Measurements from ENCODE around the gene SNAP25.

Gene SNAP25

DNA sequence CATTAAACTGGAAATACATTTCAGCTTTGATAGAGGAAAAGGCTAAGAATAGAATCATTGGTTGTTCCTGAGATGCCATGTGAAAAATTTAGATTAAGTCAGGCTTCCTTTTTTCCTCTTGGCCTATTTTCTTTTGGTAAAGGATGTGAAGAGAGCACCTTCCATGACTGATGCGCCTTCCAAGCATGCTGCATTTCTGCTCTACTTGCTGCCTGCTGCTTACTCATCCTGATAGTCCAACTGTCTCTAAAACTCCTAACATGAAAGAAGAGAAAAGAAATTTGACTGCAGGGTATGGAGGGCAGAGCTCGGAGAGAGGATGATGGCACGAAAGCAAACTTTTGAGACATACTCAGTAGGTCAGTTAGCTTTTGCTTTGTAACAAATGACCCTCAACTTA lies 28.8 kb downstream of the SNAP25 start:
- Histone ChIP-seq H2AFZ (ENCODE audit: low read length) (no peak overlapping the region), H3K4me3 (ENCODE audit: low read length) (no peak overlapping the region), H3K9ac (ENCODE audit: low read length) (no peak overlapping the region), H3F3A (ENCODE audit: insufficient read depth, low read length) (no peaks in the 10 kb centered on the region), H3K27ac (ENCODE audit: low read length) (no peak overlapping the region), H4K20me1 (ENCODE audit: insufficient read depth, low read length) (no peaks in the 10 kb centered on the region), H3K27me3 (replicated peaks; ENCODE audit: insufficient read depth, low read length) (no peaks in the 10 kb centered on the region), H3K79me2 (ENCODE audit: low read length) (no peaks in the 10 kb centered on the region), H3K36me3 (replicated peaks; ENCODE audit: insufficient read depth, low read length) (no peaks in the 10 kb centered on the region), H3K4me2 (ENCODE audit: low read depth, low read length) (no peak overlapping the region), H3K4me1 (ENCODE audit: low read length) (no peaks in the 10 kb centered on the region), H3K9me3 (replicated peaks; ENCODE audit: insufficient read depth, low read length) (no peaks in the 10 kb centered on the region), H3K9me2 (replicated peaks; ENCODE audit: insufficient read depth, low read length) (no peaks in the 10 kb centered on the region)
- TF ChIP-seq, protein P1, sequence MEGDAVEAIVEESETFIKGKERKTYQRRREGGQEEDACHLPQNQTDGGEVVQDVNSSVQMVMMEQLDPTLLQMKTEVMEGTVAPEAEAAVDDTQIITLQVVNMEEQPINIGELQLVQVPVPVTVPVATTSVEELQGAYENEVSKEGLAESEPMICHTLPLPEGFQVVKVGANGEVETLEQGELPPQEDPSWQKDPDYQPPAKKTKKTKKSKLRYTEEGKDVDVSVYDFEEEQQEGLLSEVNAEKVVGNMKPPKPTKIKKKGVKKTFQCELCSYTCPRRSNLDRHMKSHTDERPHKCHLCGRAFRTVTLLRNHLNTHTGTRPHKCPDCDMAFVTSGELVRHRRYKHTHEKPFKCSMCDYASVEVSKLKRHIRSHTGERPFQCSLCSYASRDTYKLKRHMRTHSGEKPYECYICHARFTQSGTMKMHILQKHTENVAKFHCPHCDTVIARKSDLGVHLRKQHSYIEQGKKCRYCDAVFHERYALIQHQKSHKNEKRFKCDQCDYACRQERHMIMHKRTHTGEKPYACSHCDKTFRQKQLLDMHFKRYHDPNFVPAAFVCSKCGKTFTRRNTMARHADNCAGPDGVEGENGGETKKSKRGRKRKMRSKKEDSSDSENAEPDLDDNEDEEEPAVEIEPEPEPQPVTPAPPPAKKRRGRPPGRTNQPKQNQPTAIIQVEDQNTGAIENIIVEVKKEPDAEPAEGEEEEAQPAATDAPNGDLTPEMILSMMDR (IDR thresholded peaks at IDR 0.05; ENCODE audit: low read length) = no peak
- TF ChIP-seq EZH2phosphoT487 (IDR thresholded peaks at IDR 0.05; ENCODE audit: low read length) = no peak
- no peak for TF ChIP-seq EZH2 (optimal IDR thresholded peaks at IDR 0.05; ENCODE audit: low read depth, low read length)
- no peak for DNase-seq

DNA sequence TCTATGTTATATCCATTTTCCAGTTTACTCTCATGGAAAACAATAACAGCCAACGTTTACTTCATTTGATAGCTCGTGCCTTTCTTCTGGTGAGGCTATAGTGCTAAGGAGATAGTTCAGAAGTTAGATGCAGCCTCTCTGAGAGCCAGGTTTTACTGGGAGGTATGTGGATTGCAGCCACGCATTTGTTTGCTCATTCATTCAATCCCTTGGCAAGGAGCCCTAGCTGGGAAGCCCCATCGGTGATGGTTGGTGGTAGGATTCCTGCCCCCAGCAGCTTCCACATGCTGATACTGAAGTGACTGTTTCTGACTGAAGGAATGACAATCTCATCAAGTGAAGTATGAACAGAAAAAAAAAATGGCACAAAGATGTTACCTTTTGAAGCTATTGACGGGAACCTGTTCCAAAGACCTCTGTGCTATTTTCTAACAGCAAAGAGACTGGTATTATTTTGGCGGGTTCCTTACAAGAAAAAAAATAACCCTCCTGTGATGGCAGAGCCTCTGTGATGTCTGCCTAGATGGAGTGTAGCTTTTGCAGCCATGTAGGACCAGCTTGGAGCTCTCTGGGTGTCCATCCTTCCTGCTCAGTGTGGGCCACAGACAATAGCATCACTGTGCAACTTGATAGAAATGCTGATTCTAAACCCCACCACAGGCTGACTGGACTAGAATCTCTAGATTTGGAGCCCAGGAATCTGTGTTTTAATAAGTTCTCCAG lies 30.6 kb downstream of the SNAP25 start:
- H2AFZ ChIP-seq (ENCODE audit: low read length) = no peak overlapping the region
- H3K27ac ChIP-seq (ENCODE audit: low read length) = no peak overlapping the region
- H3K9ac ChIP-seq (ENCODE audit: low read length) = no peak overlapping the region
- H3K27me3 ChIP-seq (replicated peaks; ENCODE audit: insufficient read depth, low read length) = no peaks in the 10 kb centered on the region
- TF ChIP-seq EZH2 (optimal IDR thresholded peaks at IDR 0.05; ENCODE audit: low read depth, low read length) (no peak), EZH2phosphoT487 (IDR thresholded peaks at IDR 0.05; ENCODE audit: low read length) (no peak)
- TF ChIP-seq, protein P1 (IDR thresholded peaks at IDR 0.05; ENCODE audit: low read length) = no peak
- H3K9me3 ChIP-seq (replicated peaks; ENCODE audit: insufficient read depth, low read length) = no peaks in the 10 kb centered on the region
- no peaks in the 10 kb centered on the region for H3F3A ChIP-seq (ENCODE audit: insufficient read depth, low read length)
- no peaks in the 10 kb centered on the region for H4K20me1 ChIP-seq (ENCODE audit: insufficient read depth, low read length)
- H3K4me1 ChIP-seq (ENCODE audit: low read length) = no peaks in the 10 kb centered on the region
- no peaks in the 10 kb centered on the region for H3K79me2 ChIP-seq (ENCODE audit: low read length)
- no peaks in the 10 kb centered on the region for H3K9me2 ChIP-seq (replicated peaks; ENCODE audit: insufficient read depth, low read length)
- no peaks in the 10 kb centered on the region for H3K36me3 ChIP-seq (replicated peaks; ENCODE audit: insufficient read depth, low read length)
- H3K4me3 ChIP-seq (ENCODE audit: low read length) = no peak overlapping the region
- no peak for DNase-seq
- H3K4me2 ChIP-seq (ENCODE audit: low read depth, low read length) = no peak overlapping the region

DNA sequence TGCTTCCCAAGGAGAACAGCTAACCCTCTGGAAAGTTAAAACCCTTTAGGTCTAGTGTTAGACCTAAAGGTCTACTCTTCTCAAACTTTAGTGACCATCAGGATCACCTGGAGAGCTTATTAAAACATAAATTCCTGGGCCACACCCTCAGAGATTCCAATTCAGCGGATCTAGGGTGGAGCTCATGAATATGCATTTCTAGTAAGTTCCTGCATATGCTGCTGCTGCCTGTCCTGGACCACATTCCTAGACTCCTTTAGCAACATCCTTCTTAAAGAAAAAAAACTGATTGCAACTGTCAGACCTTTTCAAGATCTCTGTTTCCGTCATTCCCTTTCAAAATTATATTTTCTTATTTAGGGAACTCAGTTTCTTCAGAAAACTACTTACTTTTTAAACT lies 31.2 kb downstream of the SNAP25 start:
- Histone ChIP-seq H4K20me1 (ENCODE audit: insufficient read depth, low read length) (no peaks in the 10 kb centered on the region), H3K27me3 (replicated peaks; ENCODE audit: insufficient read depth, low read length) (no peaks in the 10 kb centered on the region), H3K79me2 (ENCODE audit: low read length) (no peaks in the 10 kb centered on the region), H3K4me2 (ENCODE audit: low read depth, low read length) (no peak overlapping the region), H3K36me3 (replicated peaks; ENCODE audit: insufficient read depth, low read length) (no peaks in the 10 kb centered on the region), H3F3A (ENCODE audit: insufficient read depth, low read length) (no peaks in the 10 kb centered on the region), H3K4me1 (ENCODE audit: low read length) (no peaks in the 10 kb centered on the region), H3K9me3 (replicated peaks; ENCODE audit: insufficient read depth, low read length) (no peaks in the 10 kb centered on the region), H3K27ac (ENCODE audit: low read length) (no peak overlapping the region), H3K9ac (ENCODE audit: low read length) (no peak overlapping the region), H2AFZ (ENCODE audit: low read length) (no peak overlapping the region), H3K9me2 (replicated peaks; ENCODE audit: insufficient read depth, low read length) (no peaks in the 10 kb centered on the region), H3K4me3 (ENCODE audit: low read length) (no peak overlapping the region)
- no peak for DNase-seq
- TF ChIP-seq EZH2phosphoT487 (IDR thresholded peaks at IDR 0.05; ENCODE audit: low read length) = no peak
- no peak for TF ChIP-seq EZH2 (optimal IDR thresholded peaks at IDR 0.05; ENCODE audit: low read depth, low read length)
- TF ChIP-seq, protein P1 (IDR thresholded peaks at IDR 0.05; ENCODE audit: low read length) = no peak
